Fibroblast of lung (primary cell): ENCODE results near the gene ALDOA.

ENCODE experiments used
- CTCF ChIP-seq, 2 donors: IDR thresholded peaks in 1 of 2; conservative IDR thresholded peaks in 1 of 2; 1 replicate in 1 of 2; 2 replicates in 1 of 2; pipeline ENCODE4 v1.5.1; 2011 to 2012; ENCODE audit warnings: low read length in 2 of 2, control low read depth in 1 of 2, inconsistent platforms in 1 of 2, low read depth in 1 of 2, mild to moderate bottlenecking in 1 of 2
- EZH2 ChIP-seq: IDR thresholded peaks from 2 replicates; pipeline ENCODE4 v1.5.1; 2012; ENCODE audit warnings: low read length, control low read depth, mild to moderate bottlenecking; ENCODE audit errors: missing control alignments

- no peak for TF ChIP-seq CTCF (conservative IDR thresholded peaks at IDR 0.05 in 1 of 2, IDR thresholded peaks at IDR 0.05 in 1 of 2; ENCODE audit: low read depth in 1 of 2, low read length in 2 of 2)
- TF ChIP-seq EZH2: no peak
Observed at GRCh38 chr16:30027588-30028437, 37.7 kb upstream of the ALDOA start.
